Liver (tissue), 3 donors: ENCODE data around the gene URAD.

Experiments
- ATF3 ChIP-seq: IDR thresholded peaks from 2 replicates; pipeline ENCODE4 v1.6.1; 2016; ENCODE audit warnings: antibody characterized with exemption
- CTCF ChIP-seq: fragments of 150-350 bp; IDR thresholded peaks from 2 replicates; pipeline ENCODE4 v1.5.1; 2017; ENCODE audit warnings: improper control_type of control experiment, low read depth, low read length; ENCODE audit not compliant: missing input control
- FOXA1 ChIP-seq: IDR thresholded peaks from 2 replicates; pipeline ENCODE4 v1.6.1; 2016; ENCODE audit warnings: antibody characterized with exemption
- HNF4G ChIP-seq: IDR thresholded peaks from 2 replicates; pipeline ENCODE4 v1.6.1; 2016; ENCODE audit warnings: antibody characterized with exemption
- JUND ChIP-seq, 2 donors: IDR thresholded peaks; 2 replicates each; pipeline ENCODE4 v1.6.1; 2016; ENCODE audit warnings: antibody characterized with exemption in 2 of 2
- RAD21 ChIP-seq, 2 donors: IDR thresholded peaks; 2 replicates each; pipeline ENCODE4 v1.6.1; 2016; ENCODE audit warnings: antibody characterized with exemption in 2 of 2, mild to moderate bottlenecking in 2 of 2
- SP1 ChIP-seq: IDR thresholded peaks from 2 replicates; pipeline ENCODE4 v1.6.1; 2018; ENCODE audit warnings: antibody characterized with exemption, mild to moderate bottlenecking
- TAF1 ChIP-seq: conservative IDR thresholded peaks from 2 replicates; pipeline ENCODE4 v1.6.1; 2016; ENCODE audit warnings: antibody characterized with exemption, mild to moderate bottlenecking
- YY1 ChIP-seq: IDR thresholded peaks from 2 replicates; pipeline ENCODE4 v1.6.1; 2016; ENCODE audit warnings: antibody characterized with exemption, mild to moderate bottlenecking
- TF ChIP-seq, protein P1 (sequence below): IDR thresholded peaks from 2 replicates; pipeline ENCODE4 v1.6.1; 2016; ENCODE audit warnings: antibody characterized with exemption
- TF ChIP-seq, protein P2 (sequence below): IDR thresholded peaks from 2 replicates; pipeline ENCODE4 v1.6.1; 2016; ENCODE audit warnings: antibody characterized with exemption, mild to moderate bottlenecking
- donor health status: healthy.
- donor health status: healthy.

DNA sequence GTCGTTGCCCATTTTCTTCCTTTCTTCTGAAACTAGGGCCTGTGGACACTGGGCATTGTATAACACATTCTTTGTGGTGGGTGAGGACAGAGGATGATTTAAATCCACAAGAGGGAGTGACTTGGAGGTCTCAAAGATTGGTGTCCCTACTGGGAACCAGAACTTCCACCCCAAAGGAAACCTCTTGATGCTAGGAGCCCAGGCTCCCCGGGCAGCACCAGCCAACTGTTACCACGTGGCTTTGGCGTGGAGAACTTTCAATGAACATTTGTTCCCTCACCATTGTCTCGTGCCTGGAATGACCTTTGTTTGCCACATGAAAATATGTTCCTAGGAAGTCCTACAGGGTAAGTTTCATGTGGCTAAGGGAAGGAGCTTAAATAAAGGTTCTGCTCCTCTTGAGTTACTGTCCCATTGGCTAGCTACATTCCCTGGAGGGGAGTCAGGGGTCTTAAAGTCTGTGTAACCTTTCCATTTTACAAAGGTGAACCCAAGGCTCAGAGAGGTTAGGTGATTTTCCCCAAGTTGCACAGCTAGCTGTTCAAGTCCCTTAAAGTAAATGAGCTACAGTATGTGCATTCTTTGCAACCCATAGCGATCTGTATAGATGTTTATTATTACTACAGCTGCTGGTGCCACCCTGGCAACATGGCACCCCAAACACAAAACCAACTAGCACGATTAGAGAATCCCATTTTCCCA lies 14.4 kb downstream of the URAD start:
- no peak for TF ChIP-seq YY1
- TF ChIP-seq, protein P1, sequence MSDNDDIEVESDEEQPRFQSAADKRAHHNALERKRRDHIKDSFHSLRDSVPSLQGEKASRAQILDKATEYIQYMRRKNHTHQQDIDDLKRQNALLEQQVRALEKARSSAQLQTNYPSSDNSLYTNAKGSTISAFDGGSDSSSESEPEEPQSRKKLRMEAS, result no peak
- TF ChIP-seq CTCF, result no peak
- TF ChIP-seq, protein P2, sequence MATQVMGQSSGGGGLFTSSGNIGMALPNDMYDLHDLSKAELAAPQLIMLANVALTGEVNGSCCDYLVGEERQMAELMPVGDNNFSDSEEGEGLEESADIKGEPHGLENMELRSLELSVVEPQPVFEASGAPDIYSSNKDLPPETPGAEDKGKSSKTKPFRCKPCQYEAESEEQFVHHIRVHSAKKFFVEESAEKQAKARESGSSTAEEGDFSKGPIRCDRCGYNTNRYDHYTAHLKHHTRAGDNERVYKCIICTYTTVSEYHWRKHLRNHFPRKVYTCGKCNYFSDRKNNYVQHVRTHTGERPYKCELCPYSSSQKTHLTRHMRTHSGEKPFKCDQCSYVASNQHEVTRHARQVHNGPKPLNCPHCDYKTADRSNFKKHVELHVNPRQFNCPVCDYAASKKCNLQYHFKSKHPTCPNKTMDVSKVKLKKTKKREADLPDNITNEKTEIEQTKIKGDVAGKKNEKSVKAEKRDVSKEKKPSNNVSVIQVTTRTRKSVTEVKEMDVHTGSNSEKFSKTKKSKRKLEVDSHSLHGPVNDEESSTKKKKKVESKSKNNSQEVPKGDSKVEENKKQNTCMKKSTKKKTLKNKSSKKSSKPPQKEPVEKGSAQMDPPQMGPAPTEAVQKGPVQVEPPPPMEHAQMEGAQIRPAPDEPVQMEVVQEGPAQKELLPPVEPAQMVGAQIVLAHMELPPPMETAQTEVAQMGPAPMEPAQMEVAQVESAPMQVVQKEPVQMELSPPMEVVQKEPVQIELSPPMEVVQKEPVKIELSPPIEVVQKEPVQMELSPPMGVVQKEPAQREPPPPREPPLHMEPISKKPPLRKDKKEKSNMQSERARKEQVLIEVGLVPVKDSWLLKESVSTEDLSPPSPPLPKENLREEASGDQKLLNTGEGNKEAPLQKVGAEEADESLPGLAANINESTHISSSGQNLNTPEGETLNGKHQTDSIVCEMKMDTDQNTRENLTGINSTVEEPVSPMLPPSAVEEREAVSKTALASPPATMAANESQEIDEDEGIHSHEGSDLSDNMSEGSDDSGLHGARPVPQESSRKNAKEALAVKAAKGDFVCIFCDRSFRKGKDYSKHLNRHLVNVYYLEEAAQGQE, result no peak
- no peak for TF ChIP-seq ATF3
- TF ChIP-seq FOXA1, result no peak
- TF ChIP-seq TAF1, result no peak
- no peak for TF ChIP-seq JUND (IDR thresholded peaks at IDR 0.05)
- no peak for TF ChIP-seq HNF4G
- no peak for TF ChIP-seq RAD21 (IDR thresholded peaks at IDR 0.05)
- no peak for TF ChIP-seq SP1
